Suprapubic skin (tissue), 4 donors: ENCODE data around the gene HELZ2. TPM values are rescaled to one million over a fixed set of nuclear protein-coding genes. Genes with fewer than 3 reads are reported as not detected.
"Not testable (repeated sequence)": the region's sequence is repeated elsewhere in the genome, so short reads cannot be mapped to it uniquely, and the experiment has no call there.

Experiments
- DNase-seq, 2 donors: peaks; one replicate each; pipeline ENCODE4 v3.0.0-alpha.2; 2019; ENCODE audit warnings: low spot score in 2 of 2
- H3K27ac ChIP-seq: fragments of 200-600 bp; sonication (generic); one replicate; pipeline ENCODE4 v1.5.1; 2019
- H3K27me3 ChIP-seq: fragments of 200-600 bp; sonication (generic); one replicate; pipeline ENCODE4 v1.5.1; 2019
- H3K36me3 ChIP-seq: fragments of 200-600 bp; sonication (generic); one replicate; pipeline ENCODE4 v1.5.1; 2019
- H3K4me1 ChIP-seq: fragments of 200-600 bp; sonication (generic); one replicate; pipeline ENCODE4 v1.5.1; 2019
- H3K4me3 ChIP-seq: fragments of 200-600 bp; sonication (generic); one replicate; pipeline ENCODE4 v1.5.1; 2019; ENCODE audit warnings: mild to moderate bottlenecking
- H3K9me3 ChIP-seq: fragments of 200-600 bp; sonication (generic); one replicate; pipeline ENCODE4 v1.5.1; 2019
- CTCF ChIP-seq, 2 donors: fragments of 200-600 bp in 1 of 2; fragments of 450-650 bp in 1 of 2; sonication (generic) in 1 of 2; IDR thresholded peaks; one replicate each; pipeline ENCODE4 v1.5.1; 2016 to 2019; ENCODE audit warnings: antibody characterized with exemption in 2 of 2, mild to moderate bottlenecking in 1 of 2, moderate library complexity in 1 of 2
- EP300 ChIP-seq: sonication (generic); formaldehyde crosslinking; IDR thresholded peaks from one replicate; pipeline ENCODE4 v1.6.1; 2017; ENCODE audit warnings: antibody characterized with exemption
- POLR2A ChIP-seq, 2 donors: fragments of 450-650 bp; IDR thresholded peaks; one replicate each; pipeline ENCODE4 v1.6.1; 2017; ENCODE audit warnings: antibody characterized with exemption in 2 of 2, mild to moderate bottlenecking in 2 of 2, moderate library complexity in 2 of 2
- POLR2AphosphoS5 ChIP-seq, 3 donors: sonication (generic); formaldehyde crosslinking; IDR thresholded peaks; one replicate each; pipeline ENCODE4 v1.6.1; 2017; ENCODE audit warnings: antibody characterized with exemption in 3 of 3
- WGBS: methylation state at CpG from one replicate; pipeline ENCODE4 v1.1.5; 2018; 5-methylcytosine and 5-hydroxymethylcytosine counted together
- total RNA-seq, 4 donors: library from RNA; depleted of rRNA; stranded (reverse); fragments of >200 nt; gene quantifications; one replicate each; pipeline ENCODE4 v1.1.0, GENCODE V29; 2016

Gene HELZ2
- total RNA-seq, 4 donors from 2014 or later = 22.8 to 36.6 (median 31.8) TPM

GRCh38 chr20:63560856-63561609, 13.0 kb downstream of the HELZ2 start:
- Histone ChIP-seq H3K27me3 (no peaks in the 10 kb centered on the region), H3K9me3 (no peaks in the 10 kb centered on the region), H3K4me1 (no peaks in the 10 kb centered on the region), H3K36me3 (peaks cover 70% of the 10 kb centered on the region), H3K27ac (no peak overlapping the region), H3K4me3 (no peak overlapping the region)
- TF ChIP-seq CTCF (IDR thresholded peaks at IDR 0.05) = no peak
- no peak for TF ChIP-seq POLR2A (IDR thresholded peaks at IDR 0.05)
- TF ChIP-seq EP300 = no peak
- TF ChIP-seq POLR2AphosphoS5 (IDR thresholded peaks at IDR 0.05) = no peak
- no peak for DNase-seq
- WGBS = 91% methylated on average over 13 of the region's 26 CpGs

- 95% methylated on average over 12 of the region's 16 CpGs for WGBS
- Histone ChIP-seq H3K4me1 (no peaks in the 10 kb centered on the region), H3K27me3 (no peaks in the 10 kb centered on the region), H3K9me3 (no peaks in the 10 kb centered on the region), H3K4me3 (no peak overlapping the region), H3K36me3 (peaks cover 63% of the 10 kb centered on the region), H3K27ac (no peak overlapping the region)
- TF ChIP-seq POLR2A (IDR thresholded peaks at IDR 0.05) = no peak
- TF ChIP-seq CTCF (IDR thresholded peaks at IDR 0.05) = no peak
- TF ChIP-seq EP300 = no peak
- TF ChIP-seq POLR2AphosphoS5 (IDR thresholded peaks at IDR 0.05) = no peak
- DNase-seq = no peak
Observed at GRCh38 chr20:63560333-63560805, 13.7 kb downstream of the HELZ2 start.

- not testable (repeated sequence) for H3K27me3 ChIP-seq, H3K4me3 ChIP-seq, H3K27ac ChIP-seq, H3K4me1 ChIP-seq, H3K9me3 ChIP-seq, DNase-seq
- H3K36me3 ChIP-seq = peaks cover 57% of the 10 kb centered on the region
- WGBS = 90% methylated on average over 16 of the region's 31 CpGs
Observed at GRCh38 chr20:63559485-63560332, 14.3 kb downstream of the HELZ2 start.

- no peak for DNase-seq
- H3K27ac ChIP-seq = no peak overlapping the region
- no peaks in the 10 kb centered on the region for H3K9me3 ChIP-seq
- no peak for TF ChIP-seq EP300
- WGBS = 94% methylated on average over 13 of the region's 14 CpGs
- peaks cover 6% of the 10 kb centered on the region for H3K4me1 ChIP-seq
- peaks cover 49% of the 10 kb centered on the region for H3K36me3 ChIP-seq
- no peaks in the 10 kb centered on the region for H3K27me3 ChIP-seq
- no peak overlapping the region for H3K4me3 ChIP-seq
Observed at GRCh38 chr20:63558804-63559484, 15.1 kb downstream of the HELZ2 start.

GRCh38 chr20:63557481-63557891, 16.6 kb downstream of the HELZ2 start:
- DNase-seq = no peak
- H3K9me3 ChIP-seq = no peaks in the 10 kb centered on the region
- H3K36me3 ChIP-seq = peaks cover 35% of the 10 kb centered on the region
- WGBS = 93% methylated on average over 19 of the region's 19 CpGs
- H3K4me1 ChIP-seq = peaks cover 21% of the 10 kb centered on the region
- H3K27ac ChIP-seq = no peak overlapping the region
- no peaks in the 10 kb centered on the region for H3K27me3 ChIP-seq
- H3K4me3 ChIP-seq = no peak overlapping the region
- no peak for TF ChIP-seq POLR2AphosphoS5 (IDR thresholded peaks at IDR 0.05)
- no peak for TF ChIP-seq CTCF (IDR thresholded peaks at IDR 0.05)
- TF ChIP-seq POLR2A (IDR thresholded peaks at IDR 0.05) = no peak
- no peak for TF ChIP-seq EP300
